Fibroblast of lung (primary cell): ENCODE measurements around the gene GABRB3. TPM values are rescaled to one million over a fixed set of nuclear protein-coding genes. Genes with fewer than 3 reads are reported as not detected.

ENCODE experiments used
- DNase-seq, 2 donors: peaks; one replicate each; pipeline versions ENCODE4 v3.0.0 to v3.0.0-alpha.2; 2010; ENCODE audit warnings: low read depth in 2 of 2
- H2AFZ ChIP-seq: 2 replicates; pipeline ENCODE4 v1.5.1; 2012; ENCODE audit warnings: low read length, control low read depth, inconsistent platforms
- H3K27ac ChIP-seq: 2 replicates; pipeline ENCODE4 v1.5.1; 2011; ENCODE audit warnings: low read length, control low read depth; ENCODE audit not compliant: insufficient read depth
- H3K27me3 ChIP-seq: 2 replicates; pipeline ENCODE4 v1.5.1; 2011; ENCODE audit warnings: mild to moderate bottlenecking, low read length; ENCODE audit not compliant: control insufficient read depth, insufficient read depth
- H3K36me3 ChIP-seq: 2 replicates; pipeline ENCODE4 v1.5.1; 2011; ENCODE audit warnings: low read length; ENCODE audit not compliant: control insufficient read depth, insufficient read depth
- H3K4me1 ChIP-seq: 2 replicates; pipeline ENCODE4 v1.5.1; 2011; ENCODE audit warnings: low read length; ENCODE audit not compliant: control insufficient read depth, insufficient read depth; ENCODE audit errors: extremely low read depth
- H3K4me2 ChIP-seq: 2 replicates; pipeline ENCODE4 v1.5.1; 2011; ENCODE audit warnings: low read length, control low read depth; ENCODE audit not compliant: insufficient read depth; ENCODE audit errors: extremely low read depth
- H3K4me3 ChIP-seq, 4 experiments: fragments of 200-600 bp in 1 of 4; sonication (generic) in 1 of 4; replicated peaks in 1 of 4; 2 replicates each; pipeline ENCODE4 v1.5.1; 2011 to 2016; ENCODE audit warnings: low read length in 4 of 4, low read depth in 3 of 4, mild to moderate bottlenecking in 3 of 4, control low read depth in 2 of 4, inconsistent platforms in 1 of 4, mixed read lengths in 1 of 4; ENCODE audit not compliant: insufficient read depth in 1 of 4; ENCODE audit errors: control extremely low read depth in 1 of 4
- H3K79me2 ChIP-seq: 2 replicates; pipeline ENCODE4 v1.5.1; 2012; ENCODE audit warnings: mild to moderate bottlenecking, low read length, inconsistent platforms; ENCODE audit not compliant: control insufficient read depth, insufficient read depth
- H3K9ac ChIP-seq: 2 replicates; pipeline ENCODE4 v1.5.1; 2011; ENCODE audit warnings: mild to moderate bottlenecking, low read length, control low read depth; ENCODE audit not compliant: insufficient read depth
- H3K9me3 ChIP-seq: 2 replicates; pipeline ENCODE4 v1.5.1; 2012; ENCODE audit warnings: low read depth, low read length; ENCODE audit not compliant: control insufficient read depth, insufficient read depth
- H4K20me1 ChIP-seq: 2 replicates; pipeline ENCODE4 v1.5.1; 2011; ENCODE audit warnings: low read length; ENCODE audit not compliant: control insufficient read depth, insufficient read depth; ENCODE audit errors: extremely low read depth
- EZH2 ChIP-seq: IDR thresholded peaks from 2 replicates; pipeline ENCODE4 v1.5.1; 2012; ENCODE audit warnings: low read length, control low read depth, mild to moderate bottlenecking; ENCODE audit errors: missing control alignments
- polyA plus RNA-seq, 2 donors: library from polyadenylated mRNA; depleted of rRNA in 1 of 2; stranded (reverse) in 1 of 2; unstranded in 1 of 2; fragments of >200 nt; gene quantifications; 2 replicates each; pipeline ENCODE4 v1.2.1, GENCODE V29; 2011 to 2012; ENCODE audit warnings: missing spikeins in 1 of 2
- total RNA-seq: library from RNA; depleted of rRNA; stranded (reverse); fragments of >200 nt; gene quantifications from 2 replicates; pipeline ENCODE4 v1.2.1, GENCODE V29; 2014
- TF ChIP-seq, protein P1 (sequence below), 2 donors: IDR thresholded peaks in 1 of 2; conservative IDR thresholded peaks in 1 of 2; 1 replicate in 1 of 2; 2 replicates in 1 of 2; pipeline ENCODE4 v1.5.1; 2011 to 2012; ENCODE audit warnings: low read length in 2 of 2, control low read depth in 1 of 2, inconsistent platforms in 1 of 2, low read depth in 1 of 2, mild to moderate bottlenecking in 1 of 2

The GABRB3 gene
- total and polyA plus RNA-seq, 2 donors (not counting 1 experiment from before 2014, with no cell fraction given) = 1.1 to 1.5 TPM

- Histone ChIP-seq H3K4me1 (no peaks in the 10 kb centered on the region), H3K9me3 (no peaks in the 10 kb centered on the region), H2AFZ (no peak overlapping the region), H3K27ac (no peak overlapping the region), H3K79me2 (no peaks in the 10 kb centered on the region), H3K27me3 (no peaks in the 10 kb centered on the region), H3K4me3 (no peak overlapping the region), H3K9ac (no peak overlapping the region), H4K20me1 (no peaks in the 10 kb centered on the region), H3K36me3 (no peaks in the 10 kb centered on the region), H3K4me2 (no peak overlapping the region)
- no peak for TF ChIP-seq EZH2
- TF ChIP-seq, protein P1, sequence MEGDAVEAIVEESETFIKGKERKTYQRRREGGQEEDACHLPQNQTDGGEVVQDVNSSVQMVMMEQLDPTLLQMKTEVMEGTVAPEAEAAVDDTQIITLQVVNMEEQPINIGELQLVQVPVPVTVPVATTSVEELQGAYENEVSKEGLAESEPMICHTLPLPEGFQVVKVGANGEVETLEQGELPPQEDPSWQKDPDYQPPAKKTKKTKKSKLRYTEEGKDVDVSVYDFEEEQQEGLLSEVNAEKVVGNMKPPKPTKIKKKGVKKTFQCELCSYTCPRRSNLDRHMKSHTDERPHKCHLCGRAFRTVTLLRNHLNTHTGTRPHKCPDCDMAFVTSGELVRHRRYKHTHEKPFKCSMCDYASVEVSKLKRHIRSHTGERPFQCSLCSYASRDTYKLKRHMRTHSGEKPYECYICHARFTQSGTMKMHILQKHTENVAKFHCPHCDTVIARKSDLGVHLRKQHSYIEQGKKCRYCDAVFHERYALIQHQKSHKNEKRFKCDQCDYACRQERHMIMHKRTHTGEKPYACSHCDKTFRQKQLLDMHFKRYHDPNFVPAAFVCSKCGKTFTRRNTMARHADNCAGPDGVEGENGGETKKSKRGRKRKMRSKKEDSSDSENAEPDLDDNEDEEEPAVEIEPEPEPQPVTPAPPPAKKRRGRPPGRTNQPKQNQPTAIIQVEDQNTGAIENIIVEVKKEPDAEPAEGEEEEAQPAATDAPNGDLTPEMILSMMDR (conservative IDR thresholded peaks at IDR 0.05 in 1 of 2, IDR thresholded peaks at IDR 0.05 in 1 of 2; ENCODE audit: low read depth in 1 of 2, low read length in 2 of 2) = no peak
- DNase-seq = no peak
Measured at GRCh38 chr15:26551473-26551872, 221.4 kb downstream of the GABRB3 start.

DNA sequence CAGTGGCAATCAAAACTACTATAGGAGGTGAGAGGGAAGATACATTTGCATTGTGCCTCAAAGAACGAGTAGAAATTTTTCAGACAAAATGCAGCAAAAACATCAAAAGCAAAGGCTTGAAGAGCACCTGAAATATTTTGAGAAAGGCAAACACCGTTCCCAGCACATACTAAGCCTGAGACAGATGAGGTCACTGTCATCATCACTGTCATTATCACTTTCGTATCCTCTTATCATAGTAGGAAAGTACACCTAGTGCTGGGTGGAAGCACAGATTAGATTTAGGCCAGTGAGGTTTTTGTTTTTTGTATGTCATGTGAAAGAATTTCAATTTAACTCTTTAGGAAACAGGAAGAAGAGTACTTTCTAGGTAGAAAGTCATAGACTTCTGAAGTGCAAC, 222.0 kb downstream of the GABRB3 start:
- Histone ChIP-seq H3K4me3 (no peak overlapping the region), H3K4me1 (no peaks in the 10 kb centered on the region), H2AFZ (no peak overlapping the region)

DNA sequence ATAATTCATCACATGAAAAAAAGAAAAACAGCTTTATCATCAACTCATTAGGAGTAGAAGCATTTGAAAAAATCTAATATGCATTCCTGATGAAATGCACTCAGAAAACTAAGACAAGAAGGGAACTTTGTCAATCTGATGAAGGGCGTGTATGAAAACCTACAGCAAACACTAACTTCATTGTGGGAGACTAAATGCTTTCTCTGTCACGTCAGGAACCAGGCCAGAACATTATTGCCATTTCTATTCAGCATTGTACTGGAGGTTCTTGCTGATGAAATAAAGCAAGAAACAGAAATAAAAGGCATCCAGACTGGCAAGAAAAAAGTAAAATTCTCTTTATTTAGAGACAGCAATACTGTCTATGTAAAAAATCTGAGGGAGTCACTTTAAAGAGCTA, 235.2 kb downstream of the GABRB3 start:
- no peak overlapping the region for H3K27ac ChIP-seq
- no peaks in the 10 kb centered on the region for H4K20me1 ChIP-seq
- H3K9me3 ChIP-seq = no peaks in the 10 kb centered on the region
- no peak for DNase-seq
- no peaks in the 10 kb centered on the region for H3K79me2 ChIP-seq
- H3K36me3 ChIP-seq = no peaks in the 10 kb centered on the region
- no peak overlapping the region for H2AFZ ChIP-seq
- TF ChIP-seq, protein P1 (conservative IDR thresholded peaks at IDR 0.05 in 1 of 2, IDR thresholded peaks at IDR 0.05 in 1 of 2; ENCODE audit: low read depth in 1 of 2, low read length in 2 of 2) = no peak
- no peak for TF ChIP-seq EZH2
- no peaks in the 10 kb centered on the region for H3K27me3 ChIP-seq
- no peak overlapping the region for H3K9ac ChIP-seq
- H3K4me3 ChIP-seq = no peak overlapping the region
- H3K4me2 ChIP-seq = no peak overlapping the region
- no peaks in the 10 kb centered on the region for H3K4me1 ChIP-seq

More for the DNA sequence above, 222.0 kb downstream of the GABRB3 start:
- no peaks in the 10 kb centered on the region for H4K20me1 ChIP-seq
- no peaks in the 10 kb centered on the region for H3K36me3 ChIP-seq
- no peak overlapping the region for H3K4me2 ChIP-seq
- H3K27ac ChIP-seq = no peak overlapping the region
- H3K79me2 ChIP-seq = no peaks in the 10 kb centered on the region
- H3K27me3 ChIP-seq = no peaks in the 10 kb centered on the region
- H3K9me3 ChIP-seq = no peaks in the 10 kb centered on the region
- no peak for DNase-seq
- TF ChIP-seq, protein P1 (conservative IDR thresholded peaks at IDR 0.05 in 1 of 2, IDR thresholded peaks at IDR 0.05 in 1 of 2; ENCODE audit: low read depth in 1 of 2, low read length in 2 of 2) = no peak
- no peak for TF ChIP-seq EZH2
- H3K9ac ChIP-seq = no peak overlapping the region
